Testis (tissue), 2 donors: ENCODE data around the gene ETS1.

Experiments used
- POLR2A ChIP-seq: fragments of 450-650 bp; IDR thresholded peaks from one replicate; pipeline ENCODE4 v1.6.1; 2017; ENCODE audit warnings: antibody characterized with exemption, mild to moderate bottlenecking, moderate library complexity
- TF ChIP-seq, protein P1 (sequence below), 3 experiments: fragments of 450-650 bp in 2 of 3; fragments of 200-600 bp in 1 of 3; sonication (generic) in 1 of 3; IDR thresholded peaks; one replicate each; pipeline ENCODE4 v1.5.1; 2016 to 2019; ENCODE audit warnings: antibody characterized with exemption in 3 of 3, mild to moderate bottlenecking in 2 of 3, moderate library complexity in 1 of 3

DNA sequence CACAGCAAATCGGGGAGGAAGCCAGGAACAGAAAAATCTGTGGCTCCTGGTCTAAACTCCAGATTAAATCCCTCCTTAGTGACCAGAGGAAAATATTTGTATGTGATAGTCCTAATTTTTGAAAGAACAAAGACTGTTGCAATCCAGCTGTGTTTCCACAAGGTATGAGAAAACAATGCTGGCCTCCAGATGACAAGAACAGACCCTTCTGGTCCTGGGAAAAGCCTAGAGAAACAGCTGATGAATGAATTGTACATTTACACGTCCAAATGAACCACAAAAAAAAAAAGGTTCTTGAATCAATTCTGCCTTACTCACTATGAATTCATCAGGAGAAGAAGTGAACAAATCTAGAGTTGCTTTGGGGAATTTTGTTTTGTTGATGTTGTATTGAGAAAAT is 63.7 kb downstream of the ETS1 start:
- TF ChIP-seq, protein P1, sequence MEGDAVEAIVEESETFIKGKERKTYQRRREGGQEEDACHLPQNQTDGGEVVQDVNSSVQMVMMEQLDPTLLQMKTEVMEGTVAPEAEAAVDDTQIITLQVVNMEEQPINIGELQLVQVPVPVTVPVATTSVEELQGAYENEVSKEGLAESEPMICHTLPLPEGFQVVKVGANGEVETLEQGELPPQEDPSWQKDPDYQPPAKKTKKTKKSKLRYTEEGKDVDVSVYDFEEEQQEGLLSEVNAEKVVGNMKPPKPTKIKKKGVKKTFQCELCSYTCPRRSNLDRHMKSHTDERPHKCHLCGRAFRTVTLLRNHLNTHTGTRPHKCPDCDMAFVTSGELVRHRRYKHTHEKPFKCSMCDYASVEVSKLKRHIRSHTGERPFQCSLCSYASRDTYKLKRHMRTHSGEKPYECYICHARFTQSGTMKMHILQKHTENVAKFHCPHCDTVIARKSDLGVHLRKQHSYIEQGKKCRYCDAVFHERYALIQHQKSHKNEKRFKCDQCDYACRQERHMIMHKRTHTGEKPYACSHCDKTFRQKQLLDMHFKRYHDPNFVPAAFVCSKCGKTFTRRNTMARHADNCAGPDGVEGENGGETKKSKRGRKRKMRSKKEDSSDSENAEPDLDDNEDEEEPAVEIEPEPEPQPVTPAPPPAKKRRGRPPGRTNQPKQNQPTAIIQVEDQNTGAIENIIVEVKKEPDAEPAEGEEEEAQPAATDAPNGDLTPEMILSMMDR (IDR thresholded peaks at IDR 0.05), result no peak
- no peak for TF ChIP-seq POLR2A
